Endothelial cell of umbilical vein (primary cell): ENCODE results near the gene DSC1.

ENCODE experiments used
- CTCF ChIP-seq, 2 donors: IDR thresholded peaks; 1 replicate in 1 of 2; 2 replicates in 1 of 2; pipeline ENCODE4 v1.5.1; 2011; ENCODE audit warnings: low read length in 2 of 2, mild to moderate bottlenecking in 2 of 2, moderate library complexity in 2 of 2, control low read depth in 1 of 2, inconsistent platforms in 1 of 2, low read depth in 1 of 2; ENCODE audit not compliant: insufficient read depth in 1 of 2; ENCODE audit errors: extremely low read depth in 1 of 2
- EZH2 ChIP-seq: IDR thresholded peaks from 2 replicates; pipeline ENCODE4 v1.6.1; 2012; ENCODE audit warnings: borderline replicate concordance, low read depth, mild to moderate bottlenecking, moderate library complexity, low read length, inconsistent platforms; ENCODE audit not compliant: severe bottlenecking
- FOS ChIP-seq: IDR thresholded peaks from 2 replicates; pipeline ENCODE4 v1.6.1; 2011; ENCODE audit warnings: mild to moderate bottlenecking, low read length, moderate library complexity, borderline replicate concordance; ENCODE audit not compliant: insufficient read depth
- GATA2 ChIP-seq: IDR thresholded peaks from 2 replicates; pipeline ENCODE4 v1.7.0; 2011; ENCODE audit warnings: low read depth, mild to moderate bottlenecking, moderate library complexity, mixed read lengths, low read length; ENCODE audit not compliant: insufficient read length, insufficient read depth
- JUN ChIP-seq: IDR thresholded peaks from 2 replicates; pipeline ENCODE4 v1.6.1; 2011; ENCODE audit warnings: borderline replicate concordance, low read depth; ENCODE audit not compliant: insufficient read length, insufficient read depth
- MAX ChIP-seq: IDR thresholded peaks from 2 replicates; pipeline ENCODE4 v1.6.1; 2011; ENCODE audit not compliant: insufficient read depth, insufficient read length
- MYC ChIP-seq: IDR thresholded peaks from one replicate; pipeline ENCODE4 v1.6.1; 2011; ENCODE audit warnings: mild to moderate bottlenecking, low read depth, low read length
- POLR2A ChIP-seq: IDR thresholded peaks from 2 replicates; pipeline ENCODE4 v1.6.1; 2012; ENCODE audit warnings: low read depth, mild to moderate bottlenecking, control low read depth, low read length
- POLR2AphosphoS5 ChIP-seq: IDR thresholded peaks from 2 replicates; pipeline ENCODE4 v1.6.1; 2012; ENCODE audit warnings: low read depth, mild to moderate bottlenecking, control low read depth, low read length, moderate library complexity; ENCODE audit not compliant: insufficient read depth

GRCh38 chr18:31097666-31098065 lies 65.0 kb downstream of the DSC1 start:
- TF ChIP-seq CTCF (IDR thresholded peaks at IDR 0.05; ENCODE audit: extremely low read depth in 1 of 2, insufficient read depth in 1 of 2, low read depth in 1 of 2, low read length in 2 of 2), result no peak
- TF ChIP-seq POLR2A, result no peak
- TF ChIP-seq MYC, result no peak
- no peak for TF ChIP-seq GATA2
- no peak for TF ChIP-seq EZH2
- no peak for TF ChIP-seq JUN
- TF ChIP-seq POLR2AphosphoS5, result no peak
- TF ChIP-seq FOS, result no peak
- no peak for TF ChIP-seq MAX
